WI38 (cell line): ENCODE data around the gene KIAA0825.
"Not testable (repeated sequence)": the region's sequence is repeated elsewhere in the genome, so short reads cannot be mapped to it uniquely, and the experiment has no call there.

Source experiments
- H3K4me3 ChIP-seq: 2 replicates; pipeline ENCODE4 v1.5.1; 2011; ENCODE audit warnings: low read depth, mild to moderate bottlenecking, control low read depth, low read length
- CTCF ChIP-seq: IDR thresholded peaks from 2 replicates; pipeline ENCODE4 v1.5.1; 2012; ENCODE audit warnings: low read depth, mild to moderate bottlenecking, control low read depth, low read length

KIAA0825 gene

GRCh38 chr5:94173100-94173499, 445.3 kb downstream of the KIAA0825 start:
- no peak for TF ChIP-seq CTCF
- no peak overlapping the region for H3K4me3 ChIP-seq

GRCh38 chr5:94171070-94171469, 447.3 kb downstream of the KIAA0825 start:
- not testable (repeated sequence) for H3K4me3 ChIP-seq

DNA sequence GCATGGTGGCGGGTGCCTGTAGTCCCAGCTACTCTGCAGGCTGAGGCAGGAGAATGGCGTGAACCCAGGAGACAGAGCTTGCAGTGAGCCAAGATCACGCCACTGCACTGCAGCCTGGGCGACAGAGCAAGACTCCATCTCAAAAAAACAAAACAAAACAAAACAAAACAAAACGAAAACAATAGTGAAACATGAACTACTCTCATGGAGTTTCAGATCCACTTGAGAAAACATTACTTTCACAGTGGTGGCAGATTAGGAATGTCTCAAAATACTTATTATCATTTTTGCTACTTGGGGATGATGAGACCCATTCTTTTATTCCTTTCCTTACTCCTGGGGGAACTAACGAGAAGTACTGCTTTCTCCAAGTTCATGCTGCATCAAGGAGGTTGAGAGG, 448.2 kb downstream of the KIAA0825 start:
- not testable (repeated sequence) for H3K4me3 ChIP-seq

DNA sequence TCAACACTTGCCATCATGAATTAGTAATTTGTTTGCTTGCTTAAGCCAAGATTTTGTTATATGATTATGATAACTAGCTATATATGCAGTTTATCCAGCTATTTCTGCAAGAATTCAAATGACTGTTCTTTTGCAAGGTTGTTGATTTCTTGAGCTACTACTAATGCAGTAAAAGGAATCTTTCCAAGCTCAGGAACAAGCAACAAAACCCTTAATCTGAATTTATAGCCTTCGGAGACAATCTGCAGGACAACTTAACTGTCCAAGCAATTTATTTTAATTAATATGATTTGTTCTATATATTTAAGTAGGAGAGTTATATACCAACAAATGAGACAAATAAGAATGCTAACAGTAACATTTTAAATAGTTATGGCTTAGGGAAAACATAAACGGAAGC, 450.3 kb downstream of the KIAA0825 start:
- no peak for TF ChIP-seq CTCF
- no peak overlapping the region for H3K4me3 ChIP-seq

DNA sequence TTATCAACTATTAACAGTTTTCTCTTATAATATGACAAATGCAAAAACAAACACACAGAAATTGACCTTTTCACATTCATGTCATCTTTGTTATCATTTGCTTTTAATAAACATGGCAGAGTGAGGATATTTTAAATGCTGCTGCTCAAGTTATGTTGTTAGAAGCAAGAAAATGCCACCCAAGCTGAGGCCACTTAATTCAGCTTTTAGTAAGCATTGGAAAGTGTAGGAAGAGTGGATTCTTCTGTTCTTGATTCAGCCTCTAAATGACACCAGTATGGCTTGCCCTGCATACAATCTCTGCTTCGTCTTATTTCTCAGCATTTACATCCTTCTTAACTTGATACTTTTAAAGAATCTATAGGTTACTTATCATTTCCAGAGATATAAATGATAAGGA, 456.6 kb downstream of the KIAA0825 start:
- no peak for TF ChIP-seq CTCF
- no peak overlapping the region for H3K4me3 ChIP-seq

- no peak for TF ChIP-seq CTCF
- H3K4me3 ChIP-seq, result no peak overlapping the region
These were observed 459.3 kb downstream of the KIAA0825 start for GRCh38 chr5:94159144-94159543.

GRCh38 chr5:94157704-94158539, 460.5 kb downstream of the KIAA0825 start:
- no peak overlapping the region for H3K4me3 ChIP-seq
- no peak for TF ChIP-seq CTCF

GRCh38 chr5:94154672-94155071, 463.7 kb downstream of the KIAA0825 start:
- no peak overlapping the region for H3K4me3 ChIP-seq
- TF ChIP-seq CTCF, result no peak
